CD1c-positive myeloid dendritic cell (primary cell): ENCODE data around the gene KIAA1755.

Source experiments
- DNase-seq: peaks from one replicate; pipeline ENCODE4 v3.0.0-alpha.2; 2016; ENCODE audit errors: extremely low spot score

The KIAA1755 gene

DNA sequence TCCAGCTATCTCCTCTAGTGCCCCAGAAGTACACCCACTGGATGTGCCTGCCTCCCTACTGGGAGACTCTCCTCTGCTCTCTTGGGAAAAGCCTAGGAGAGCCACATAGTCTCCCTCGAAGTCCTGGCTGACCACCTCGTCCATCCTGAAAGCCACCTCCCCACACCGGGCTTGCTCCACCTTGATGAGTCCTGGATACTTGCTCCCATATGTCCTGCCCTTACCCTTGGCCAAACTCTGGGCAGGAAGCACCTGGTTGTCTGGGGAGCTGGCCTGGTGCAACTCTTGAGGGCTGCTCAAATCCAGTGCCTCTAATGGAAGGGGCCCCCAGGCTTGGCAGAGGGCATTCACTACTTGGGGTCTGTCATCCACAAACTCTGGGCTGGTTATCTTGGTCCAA lies 19.3 kb downstream of the KIAA1755 start:
- DNase-seq = no peak

DNA sequence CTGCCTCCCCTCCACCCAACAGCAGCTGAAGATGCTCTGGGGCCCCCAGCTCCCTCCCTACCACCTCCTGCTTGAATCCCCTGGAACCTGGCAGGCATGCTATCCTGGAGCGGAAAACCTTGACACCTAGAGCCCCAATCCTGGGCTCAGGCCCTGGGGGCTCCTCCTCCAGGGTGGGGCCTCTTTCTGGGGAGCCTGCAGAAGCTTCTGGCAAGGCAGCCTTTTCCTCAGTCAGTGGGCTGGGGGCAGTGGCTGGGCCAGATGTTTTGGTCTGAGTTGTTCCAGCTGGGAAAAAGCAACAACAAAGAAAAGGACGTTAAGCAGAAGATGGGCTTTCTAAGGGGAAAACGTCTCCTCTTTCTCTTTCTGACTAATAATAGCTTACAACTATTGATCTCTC lies 21.1 kb downstream of the KIAA1755 start:
- no peak for DNase-seq

DNA sequence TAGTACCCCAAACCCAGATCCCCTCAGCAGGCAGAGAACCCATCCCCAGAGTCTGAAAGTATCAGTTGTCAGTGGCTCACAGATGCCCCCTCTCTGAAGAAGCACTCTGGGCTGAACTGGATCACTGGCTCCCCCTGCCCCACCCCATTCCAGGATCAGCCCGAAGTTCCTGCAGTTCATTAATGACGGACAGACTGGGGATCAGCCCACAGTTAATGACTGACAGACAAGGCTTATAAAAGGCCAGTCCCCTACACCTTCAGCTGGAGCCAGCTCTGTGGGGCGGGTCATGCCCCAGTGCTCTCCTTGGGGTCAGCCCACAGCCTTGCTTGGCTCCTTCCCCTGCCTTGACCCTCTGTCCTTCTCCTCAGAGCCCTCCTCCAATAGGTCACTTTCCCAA lies 21.7 kb downstream of the KIAA1755 start:
- no peak for DNase-seq

- DNase-seq = no peak
Observed at GRCh38 chr20:38237381-38237780, 23.2 kb downstream of the KIAA1755 start.

- peak; percentile 31 for DNase-seq
Observed at GRCh38 chr20:38231531-38232121, 28.9 kb downstream of the KIAA1755 start.

DNA sequence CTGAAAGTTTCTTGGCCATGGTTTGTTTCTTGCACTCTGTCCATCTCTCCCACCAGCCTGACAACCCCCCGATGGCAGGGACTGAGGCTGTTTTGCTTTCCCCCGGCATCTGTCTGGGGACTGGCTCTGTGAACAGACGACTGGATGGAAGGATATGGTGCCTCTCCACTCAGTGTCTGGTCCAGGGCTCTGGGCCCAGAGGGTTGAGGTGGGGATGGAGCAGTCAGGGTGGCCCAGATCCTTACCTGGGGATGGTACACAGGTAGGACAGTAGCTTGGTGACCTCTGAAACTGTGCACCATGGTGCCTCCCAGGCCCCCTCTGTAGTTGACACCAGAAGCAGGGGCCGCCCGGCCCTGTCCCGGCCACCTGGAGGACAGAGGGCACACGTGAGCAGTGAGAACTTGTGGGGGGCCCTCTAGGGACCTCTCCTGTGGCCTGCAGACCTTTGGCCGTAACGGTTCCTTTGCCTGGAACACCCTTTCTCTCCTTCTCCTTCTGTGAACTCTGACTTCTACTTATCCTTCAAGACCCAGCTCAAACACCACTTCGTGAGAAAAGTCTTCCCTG lies 29.5 kb downstream of the KIAA1755 start:
- DNase-seq = no peak

GRCh38 chr20:38230253-38230551 lies 30.3 kb downstream of the KIAA1755 start:
- DNase-seq = no peak

DNA sequence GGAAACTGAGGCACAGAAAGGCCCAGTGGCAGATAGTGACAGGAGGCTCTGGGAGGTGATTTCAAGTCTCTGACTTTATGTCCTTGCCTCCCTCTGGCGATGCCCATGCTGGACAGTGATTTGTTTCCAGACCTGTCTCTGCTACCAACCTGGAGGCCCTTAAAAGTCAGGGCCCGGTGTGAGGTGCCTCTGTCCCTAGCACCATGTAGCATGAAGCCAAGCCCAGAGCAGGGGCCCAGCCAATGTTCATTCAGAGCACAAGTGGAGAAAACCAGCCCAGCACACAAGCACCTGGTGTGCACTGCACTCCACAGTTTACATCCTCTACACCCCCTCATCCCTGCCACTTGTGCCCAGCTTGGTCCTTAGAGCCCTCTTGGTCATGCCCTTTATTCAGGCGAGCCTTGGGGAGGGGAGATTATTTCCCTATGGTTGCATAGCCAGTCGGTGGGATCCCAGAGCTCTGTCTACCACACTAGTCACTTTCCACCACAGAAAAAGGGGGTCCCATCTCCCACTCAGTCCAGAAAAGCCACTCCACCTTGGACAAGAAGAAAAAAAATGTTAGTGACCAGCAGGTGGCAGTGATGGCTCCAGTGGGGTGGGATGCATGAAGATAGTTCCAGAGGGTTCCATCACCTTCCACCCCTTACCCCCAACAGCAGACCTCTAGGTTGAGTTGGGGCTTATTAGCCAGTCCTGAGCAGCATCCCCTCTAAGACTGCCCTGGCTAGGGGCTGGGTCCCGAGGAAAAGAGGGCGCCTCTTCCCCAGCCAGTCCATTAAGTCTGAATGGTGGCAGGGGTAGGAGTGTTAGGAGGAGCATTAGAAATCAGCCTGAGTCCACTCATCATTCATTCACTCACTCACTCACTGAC lies 30.9 kb downstream of the KIAA1755 start:
- DNase-seq = peak; percentile 52

GRCh38 chr20:38228436-38228835 lies 32.1 kb downstream of the KIAA1755 start:
- DNase-seq = no peak

- no peak for DNase-seq
Observed at GRCh38 chr20:38227420-38228360, 32.8 kb downstream of the KIAA1755 start.

DNA sequence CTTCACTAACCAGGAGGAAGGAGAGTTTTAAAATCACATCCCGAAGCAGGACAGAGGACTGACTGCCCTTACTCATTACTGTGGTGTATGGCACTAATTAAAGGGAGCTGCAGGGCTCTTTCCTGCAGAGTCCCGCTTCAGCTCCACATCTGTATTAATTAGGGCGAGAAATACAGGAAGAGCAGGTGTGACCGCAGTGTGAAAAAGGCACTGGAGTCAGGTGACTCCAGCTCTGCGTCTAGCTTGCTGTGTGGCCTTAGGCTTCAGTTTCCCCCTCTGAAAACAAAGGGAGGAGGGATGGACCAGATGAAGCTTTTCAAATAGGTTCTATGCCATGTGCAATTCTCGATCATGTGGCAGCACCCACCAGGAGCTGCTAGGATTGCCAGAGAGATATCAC lies 34.0 kb downstream of the KIAA1755 start:
- no peak for DNase-seq

DNA sequence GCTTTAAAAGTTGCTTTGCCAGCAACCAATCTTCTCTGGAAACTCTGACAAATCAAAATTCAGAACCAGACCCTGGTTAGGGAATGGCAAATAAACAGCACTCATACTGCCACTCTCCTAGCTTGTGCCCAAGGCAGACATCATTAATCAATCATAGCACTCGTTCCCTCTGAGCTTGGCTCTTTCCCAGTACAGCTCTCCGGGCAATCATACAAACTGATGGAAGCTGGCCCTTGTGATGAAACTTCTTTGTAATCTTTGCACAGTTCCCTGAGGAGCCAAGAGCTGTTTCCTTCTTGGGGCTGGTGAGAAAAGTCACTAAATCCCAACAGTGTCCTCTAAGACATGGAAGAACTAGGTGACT lies 34.7 kb downstream of the KIAA1755 start:
- DNase-seq = no peak

DNA sequence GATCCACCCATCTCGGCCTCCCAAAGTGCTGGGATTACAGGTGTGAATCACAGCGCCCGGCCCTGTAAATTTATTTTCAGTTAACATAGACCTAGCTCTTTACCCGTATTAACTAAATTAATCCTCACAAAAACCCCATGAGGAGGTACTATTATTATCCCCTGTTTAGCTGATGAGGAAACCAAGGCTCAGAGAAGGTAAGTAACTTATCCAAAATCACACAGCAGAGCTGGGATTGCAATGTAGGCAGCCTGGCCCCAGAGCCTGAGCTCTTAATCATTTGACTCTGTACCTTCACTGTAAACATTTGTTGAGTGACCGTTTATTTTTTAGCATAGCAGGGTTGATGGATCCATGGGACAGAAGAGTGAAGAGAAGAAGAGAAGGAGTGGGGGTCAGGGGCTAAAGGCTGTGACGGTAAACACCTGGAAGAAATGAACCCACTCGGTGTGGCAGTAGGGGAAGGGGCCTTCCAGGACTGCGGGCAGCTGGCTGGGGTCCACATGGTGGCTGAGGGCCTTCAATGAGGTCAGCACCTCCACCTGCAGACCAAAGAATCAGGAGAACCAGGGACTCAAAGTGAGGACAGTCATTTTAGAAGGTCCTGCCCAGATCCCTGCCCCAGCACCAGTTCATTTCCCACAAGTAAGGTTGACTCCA lies 35.2 kb downstream of the KIAA1755 start:
- DNase-seq = no peak

- no peak for DNase-seq
Observed at GRCh38 chr20:38224531-38224930, 36.0 kb downstream of the KIAA1755 start.

GRCh38 chr20:38223743-38224100 lies 36.8 kb downstream of the KIAA1755 start:
- no peak for DNase-seq

DNA sequence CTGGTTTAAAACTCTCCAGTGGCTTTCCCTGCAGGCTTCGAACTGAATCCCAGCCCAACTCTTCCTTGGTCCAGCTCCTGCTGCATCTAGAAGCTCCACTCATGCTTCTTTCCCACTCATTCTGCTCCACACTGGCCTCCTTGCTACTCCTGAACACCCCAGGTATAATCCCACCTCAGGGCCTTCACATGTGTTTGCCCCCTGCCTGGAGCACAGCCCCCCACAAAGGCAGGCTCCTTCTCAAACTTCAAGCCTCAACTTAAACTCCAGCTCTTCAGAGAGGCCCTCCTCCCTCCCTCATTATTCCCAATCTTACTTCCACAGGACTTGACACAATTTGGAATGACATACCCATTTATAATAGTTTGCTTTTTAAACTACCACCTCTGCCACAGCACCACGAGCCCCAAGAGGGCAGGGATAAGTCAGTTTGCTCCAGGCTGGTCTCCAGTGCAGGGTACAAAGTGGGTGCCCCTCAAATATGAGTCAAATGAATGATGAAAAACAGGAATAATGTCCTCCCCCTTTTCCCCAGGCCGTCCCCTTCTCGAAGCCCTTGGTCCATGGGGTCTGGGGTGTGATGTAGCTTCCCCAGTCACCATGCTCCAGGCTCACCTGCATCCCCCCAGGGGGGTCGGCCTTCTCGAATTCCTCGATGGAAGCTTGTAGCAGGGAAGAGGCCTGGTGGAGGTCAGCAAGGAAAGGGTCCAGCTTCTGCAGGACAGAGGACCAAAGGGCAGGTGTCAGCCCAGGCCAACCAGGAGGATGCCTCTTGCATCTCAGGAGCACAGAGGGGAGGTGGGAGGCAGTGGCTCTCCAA lies 37.4 kb downstream of the KIAA1755 start:
- no peak for DNase-seq

DNA sequence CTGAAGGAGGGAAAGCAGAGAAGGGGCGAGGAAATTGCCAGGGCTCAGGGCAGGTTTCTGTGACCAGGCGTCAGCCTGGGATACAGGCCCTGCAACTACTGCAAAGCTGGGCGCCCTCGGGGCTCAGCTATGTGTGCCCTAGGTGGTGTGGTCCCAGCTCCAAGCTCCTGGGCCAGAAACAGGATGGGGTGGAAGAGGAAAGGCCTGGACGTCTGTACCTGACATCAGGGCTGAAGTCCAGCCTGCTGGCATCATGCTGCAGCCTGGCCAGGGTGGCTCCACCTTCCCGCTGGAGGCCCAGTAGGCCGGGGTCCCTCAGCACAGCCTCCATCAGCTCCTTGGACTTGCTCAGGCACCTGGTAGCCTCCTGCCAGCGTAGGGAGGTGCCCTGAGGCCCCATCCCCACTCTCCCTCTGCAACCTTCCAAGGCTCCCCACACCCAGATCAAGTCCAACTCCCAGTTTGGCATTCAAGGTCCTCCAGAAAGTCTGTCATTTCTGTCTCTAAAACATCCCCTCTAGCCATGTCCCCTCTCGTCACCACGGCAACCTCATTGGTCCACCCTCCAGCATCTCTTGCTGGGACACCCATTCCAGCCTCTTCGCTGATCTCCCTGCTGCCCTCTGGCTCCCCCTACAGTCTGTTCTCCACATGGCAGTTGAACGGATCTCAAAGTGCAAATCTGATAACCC lies 38.2 kb downstream of the KIAA1755 start:
- peak; percentile 76 for DNase-seq

GRCh38 chr20:38221119-38221589 lies 39.4 kb downstream of the KIAA1755 start:
- DNase-seq = peak; percentile 81

DNA sequence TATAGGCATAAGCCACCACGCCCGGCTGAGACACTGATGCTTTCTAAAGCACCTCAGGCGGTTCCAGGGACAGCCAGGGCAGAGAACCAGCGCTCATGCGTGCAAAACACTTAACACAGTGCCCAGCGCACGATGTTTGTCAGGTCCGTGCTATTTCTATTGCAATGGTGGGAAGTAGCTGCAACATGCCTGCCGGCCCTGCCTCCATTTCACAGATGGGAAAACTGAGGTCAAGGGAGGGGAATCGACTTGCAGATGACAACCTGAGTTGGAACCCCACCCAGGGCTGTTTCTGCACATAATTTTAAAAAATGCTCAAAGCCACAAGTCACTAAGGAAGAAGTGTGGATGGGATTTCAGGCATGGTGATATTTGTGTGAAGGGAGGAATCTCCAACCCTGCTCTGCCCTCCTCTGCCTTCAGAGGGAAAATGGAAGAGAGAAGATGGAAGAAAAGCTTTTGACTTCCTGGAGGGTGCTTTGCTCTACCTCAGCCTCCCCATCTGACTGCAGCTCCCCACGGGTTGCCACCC lies 39.9 kb downstream of the KIAA1755 start:
- no peak for DNase-seq
